ENCODE measurements around the gene C10orf67. TPM values are rescaled to one million over a fixed set of nuclear protein-coding genes. Genes with fewer than 3 reads are reported as not detected.

Gene C10orf67
- total RNA-seq, 1 experiment from 2014 or later = not detected

GRCh38 chr10:23189024-23189423, 155.6 kb downstream of the C10orf67 start:
- no peak overlapping the region for H2AFZ ChIP-seq (ENCODE audit: low read depth, low read length, poor library complexity, severe bottlenecking)
- no peaks in the 10 kb centered on the region for H3K4me1 ChIP-seq (ENCODE audit: control insufficient read depth in 1 of 2, insufficient read depth in 2 of 2, low read length in 2 of 2)
- no peaks in the 10 kb centered on the region for H3K36me3 ChIP-seq (ENCODE audit: control insufficient read depth in 1 of 2, insufficient read depth in 2 of 2, low read length in 2 of 2)
- H4K20me1 ChIP-seq (ENCODE audit: insufficient read depth) = no peaks in the 10 kb centered on the region
- H3K4me3 ChIP-seq (replicated peaks in 1 of 2; ENCODE audit: low read depth in 1 of 2, low read length in 2 of 2) = no peak overlapping the region
- POLR2A ChIA-PET = no interaction called here
- intact Hi-C loops (cut with micrococcal nuclease) = no loop called here
- no peaks in the 10 kb centered on the region for H3K9me2 ChIP-seq (ENCODE audit: insufficient read depth)
- H3K9ac ChIP-seq (ENCODE audit: low read length) = no peak overlapping the region
- BruUV-seq (replicated peaks) = no TSS peak
- CTCF ChIA-PET = no interaction called here
- peaks cover 16% of the 10 kb centered on the region for H3K27me3 ChIP-seq (ENCODE audit: insufficient read depth, low read length)
- H3K27ac ChIP-seq (ENCODE audit: low read depth, low read length) = no peak overlapping the region
- RAD21 ChIA-PET (ENCODE audit: low non-redundant PET in 1 of 2, low total read pairs in 2 of 2, uncharacterized antibody in 2 of 2, unreplicated experiment in 2 of 2) = no interaction called here
- H3K4me2 ChIP-seq (ENCODE audit: low read length) = no peak overlapping the region
- no peaks in the 10 kb centered on the region for H3K9me3 ChIP-seq (ENCODE audit: control insufficient read depth in 1 of 2, insufficient read depth in 1 of 2, low read depth in 1 of 2, low read length in 2 of 2)
- ATAC-seq (no peak), DNase-seq (ENCODE audit: low read depth, low spot score) (no peak)
- no peaks in the 10 kb centered on the region for H3K79me2 ChIP-seq (ENCODE audit: insufficient read depth, low read length)
- TF ChIP-seq ZBTB33 (IDR thresholded peaks at IDR 0.05; ENCODE audit: extremely low read depth, insufficient replicate concordance, low read length) = no peak
- no peak for TF ChIP-seq ELF1 (IDR thresholded peaks at IDR 0.05; ENCODE audit: borderline replicate concordance, low read depth)
- TF ChIP-seq POLR2A (IDR thresholded peaks at IDR 0.05; ENCODE audit: borderline replicate concordance, extremely low read depth, insufficient read depth, insufficient read length) = no peak
- no peak for TF ChIP-seq SRF (IDR thresholded peaks at IDR 0.05; ENCODE audit: low read depth)
- no peak for TF ChIP-seq CBX3 (IDR thresholded peaks at IDR 0.05; ENCODE audit: low read depth)

- Histone ChIP-seq H3K36me3 (ENCODE audit: control insufficient read depth in 1 of 2, insufficient read depth in 2 of 2, low read length in 2 of 2) (no peaks in the 10 kb centered on the region), H3K4me2 (ENCODE audit: low read length) (no peak overlapping the region), H3K79me2 (ENCODE audit: insufficient read depth, low read length) (no peaks in the 10 kb centered on the region), H3K27ac (ENCODE audit: low read depth, low read length) (no peak overlapping the region), H3K9ac (ENCODE audit: low read length) (no peak overlapping the region), H3K4me1 (ENCODE audit: control insufficient read depth in 1 of 2, insufficient read depth in 2 of 2, low read length in 2 of 2) (no peaks in the 10 kb centered on the region), H3K9me3 (ENCODE audit: control insufficient read depth in 1 of 2, insufficient read depth in 1 of 2, low read depth in 1 of 2, low read length in 2 of 2) (no peaks in the 10 kb centered on the region), H4K20me1 (ENCODE audit: insufficient read depth) (no peaks in the 10 kb centered on the region), H3K4me3 (replicated peaks in 1 of 2; ENCODE audit: low read depth in 1 of 2, low read length in 2 of 2) (no peak overlapping the region), H3K27me3 (ENCODE audit: insufficient read depth, low read length) (peaks cover 28% of the 10 kb centered on the region), H3K9me2 (ENCODE audit: insufficient read depth) (no peaks in the 10 kb centered on the region), H2AFZ (ENCODE audit: low read depth, low read length, poor library complexity, severe bottlenecking) (no peak overlapping the region)
- no peak for ATAC-seq
- ChIA-PET POLR2A (no interaction called here), CTCF (interaction anchor here (1.2 kb wide), 1 partner anchor 29 kb away, joined by 3 read pairs; no protein-coding TSS in a partner anchor), RAD21 (ENCODE audit: low non-redundant PET in 1 of 2, low total read pairs in 2 of 2, uncharacterized antibody in 2 of 2, unreplicated experiment in 2 of 2) (no interaction called here)
- intact Hi-C loops (cut with micrococcal nuclease) = no loop called here
- TF ChIP-seq EZH2 (IDR thresholded peaks at IDR 0.05) = no peak
- TF ChIP-seq SIN3A (IDR thresholded peaks at IDR 0.05; ENCODE audit: low read depth) = no peak
- BruUV-seq (replicated peaks) = no TSS peak
- DNase-seq (ENCODE audit: low read depth, low spot score) = no peak
Measured at GRCh38 chr10:23187155-23187554, 157.4 kb downstream of the C10orf67 start.

Data from HCT116 (cell line).